Sciatic nerve (tissue), 2 donors: Measurements from ENCODE around the gene PPP3CA. TPM values are rescaled to one million over a fixed set of nuclear protein-coding genes. Genes with fewer than 3 reads are reported as not detected.

ENCODE experiments used
- ATAC-seq: fragments of 200-7000 bp; cut with Tn5 transposase; one replicate; pipeline ENCODE4 v1.9.1; 2020; ENCODE audit warnings: mild to moderate bottlenecking, moderate library complexity
- DNase-seq: peaks from one replicate; pipeline ENCODE4 v3.0.0-alpha.2; 2020; ENCODE audit warnings: low spot score
- intact Hi-C: fragments of 100-400 bp; cut with DNase I; formaldehyde crosslinking; loops from one replicate; pipeline ENCODE4 v1.14.2; 2022
- total RNA-seq: library from RNA; stranded (reverse); fragmentation: NEBNext Ultra II Directional; extraction: Animal tissue kit (Norgen Biotek cat#: 25700); gene quantifications from one replicate; pipeline ENCODE4 v1.2.1, GENCODE V29; 2021
- donor health status: DM: no; HTN: no; CAD: no.
- donor health status: DM: no; HTN: no; CAD: no.

Gene PPP3CA
- total RNA-seq, 1 donor from 2014 or later: 56.8 TPM

- ATAC-seq (no peak), DNase-seq (no peak)
- intact Hi-C loops: no loop called here
Observed at GRCh38 chr4:101294597-101294996, 52.7 kb downstream of the PPP3CA start.

- intact Hi-C loops: no loop called here
- peak; percentile 67 for ATAC-seq
- no peak for DNase-seq
Observed at GRCh38 chr4:101292901-101293300, 54.4 kb downstream of the PPP3CA start.

GRCh38 chr4:101292214-101292613 is 55.1 kb downstream of the PPP3CA start:
- intact Hi-C loops: no loop called here
- DNase-seq: no peak
- no peak for ATAC-seq

- no peak for ATAC-seq
Observed at GRCh38 chr4:101291198-101291597, 56.1 kb downstream of the PPP3CA start.

GRCh38 chr4:101290654-101291053 is 56.7 kb downstream of the PPP3CA start:
- no peak for DNase-seq
- intact Hi-C loops: no loop called here
- no peak for ATAC-seq

More at GRCh38 chr4:101291198-101291597, 56.1 kb downstream of the PPP3CA start:
- DNase-seq: no peak
- intact Hi-C loops: no loop called here

- intact Hi-C loops: loop anchor here (10.0 kb wide), 1 partner anchor 55 kb away; the partner anchor contains the start of gene PPP3CA
- no peak for DNase-seq
- no peak for ATAC-seq
Observed at GRCh38 chr4:101289306-101289705, 58.0 kb downstream of the PPP3CA start.

- ATAC-seq: peak; percentile 79
- intact Hi-C loops: loop anchor here (10.0 kb wide), 1 partner anchor 56 kb away; the partner anchor contains the start of gene PPP3CA
Observed at GRCh38 chr4:101288365-101289145, 58.8 kb downstream of the PPP3CA start.

GRCh38 chr4:101287324-101287723 is 60.0 kb downstream of the PPP3CA start:
- DNase-seq: no peak
- no peak for ATAC-seq
- intact Hi-C loops: loop anchor here (10.0 kb wide), 1 partner anchor 57 kb away; the partner anchor contains the start of gene PPP3CA

More at GRCh38 chr4:101288365-101289145, 58.8 kb downstream of the PPP3CA start:
- no peak for DNase-seq

GRCh38 chr4:101286663-101287062 is 60.7 kb downstream of the PPP3CA start:
- intact Hi-C loops: loop anchor here (10.0 kb wide), 1 partner anchor 58 kb away; the partner anchor contains the start of gene PPP3CA
- DNase-seq (no peak), ATAC-seq (no peak)

- no peak for DNase-seq
- intact Hi-C loops: loop anchor here (10.0 kb wide), 1 partner anchor 59 kb away; the partner anchor contains the start of gene PPP3CA
- no peak for ATAC-seq
Observed at GRCh38 chr4:101285985-101286384, 61.3 kb downstream of the PPP3CA start.

- intact Hi-C loops: loop anchor here (10.0 kb wide), 1 partner anchor 60 kb away; the partner anchor contains the start of gene PPP3CA
- ATAC-seq: no peak
- DNase-seq: no peak
Observed at GRCh38 chr4:101284546-101284945, 62.8 kb downstream of the PPP3CA start.

- intact Hi-C loops: loop anchor here (10.0 kb wide), 1 partner anchor 61 kb away; the partner anchor contains the start of gene PPP3CA
- ATAC-seq (no peak), DNase-seq (no peak)
Observed at GRCh38 chr4:101283434-101283833, 63.9 kb downstream of the PPP3CA start.

- intact Hi-C loops: loop anchor here (10.0 kb wide), 1 partner anchor 63 kb away; the partner anchor contains the start of gene PPP3CA
- no peak for ATAC-seq
- no peak for DNase-seq
Observed at GRCh38 chr4:101282076-101282844, 65.1 kb downstream of the PPP3CA start.

- no peak for ATAC-seq
- intact Hi-C loops: loop anchor here (10.0 kb wide), 1 partner anchor 64 kb away; the partner anchor contains the start of gene PPP3CA
- DNase-seq: no peak
Observed at GRCh38 chr4:101280866-101281600, 66.3 kb downstream of the PPP3CA start.

GRCh38 chr4:101279377-101279871 is 67.9 kb downstream of the PPP3CA start:
- DNase-seq (peak; percentile 66), ATAC-seq (peak; percentile 97)
- intact Hi-C loops: no loop called here

- DNase-seq: no peak
- intact Hi-C loops: no loop called here
Observed at GRCh38 chr4:101277671-101278070, 69.7 kb downstream of the PPP3CA start.

GRCh38 chr4:101276661-101277060 is 70.7 kb downstream of the PPP3CA start:
- intact Hi-C loops: no loop called here
- no peak for ATAC-seq
- DNase-seq: no peak

More at GRCh38 chr4:101277671-101278070, 69.7 kb downstream of the PPP3CA start:
- ATAC-seq: no peak

GRCh38 chr4:101274888-101275752 is 72.2 kb downstream of the PPP3CA start:
- intact Hi-C loops: no loop called here
- no peak for ATAC-seq
- no peak for DNase-seq
